ENCODE data around the gene OR9Q1.

Gene OR9Q1

DNA sequence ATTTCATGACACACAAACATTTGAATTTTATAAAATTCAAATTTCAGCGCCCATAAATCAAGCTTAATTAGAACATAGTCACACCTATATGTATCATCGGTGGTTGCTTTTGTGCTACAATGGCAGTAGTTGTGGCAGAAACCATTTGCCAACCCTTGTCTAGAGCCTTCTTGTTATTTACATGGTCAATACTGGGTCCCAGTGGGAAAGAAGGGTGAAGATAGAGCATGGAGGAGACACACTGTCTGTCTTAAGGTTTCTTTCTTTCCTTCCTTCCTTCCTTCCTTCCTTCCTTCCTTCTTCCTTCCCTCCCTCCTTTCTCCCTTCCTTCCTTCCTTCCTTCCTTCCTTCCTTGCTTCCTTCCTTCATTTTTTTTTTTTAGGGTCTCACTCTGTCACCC is 10.8 kb downstream of the OR9Q1 start:
- no peak for DNase-seq

DNA sequence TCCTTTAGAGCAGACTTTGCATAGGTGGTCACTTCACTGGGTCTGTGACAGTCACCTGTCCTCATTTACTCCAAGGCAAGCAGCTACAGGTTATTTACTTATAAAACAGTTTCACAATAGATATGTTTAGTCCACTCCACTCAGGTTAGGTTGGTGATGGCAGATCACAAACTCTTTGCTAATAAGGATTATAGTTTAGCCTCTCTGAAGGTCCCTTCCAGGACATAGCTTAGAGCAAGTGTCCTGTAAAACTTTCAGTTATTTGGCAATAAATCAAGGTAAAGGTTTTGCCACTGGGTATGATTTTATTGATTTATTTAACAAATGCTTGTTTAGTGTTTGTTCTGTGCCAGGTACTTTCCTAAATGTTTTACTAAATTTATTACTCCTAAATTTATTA is 15.9 kb downstream of the OR9Q1 start:
- DNase-seq = no peak

DNA sequence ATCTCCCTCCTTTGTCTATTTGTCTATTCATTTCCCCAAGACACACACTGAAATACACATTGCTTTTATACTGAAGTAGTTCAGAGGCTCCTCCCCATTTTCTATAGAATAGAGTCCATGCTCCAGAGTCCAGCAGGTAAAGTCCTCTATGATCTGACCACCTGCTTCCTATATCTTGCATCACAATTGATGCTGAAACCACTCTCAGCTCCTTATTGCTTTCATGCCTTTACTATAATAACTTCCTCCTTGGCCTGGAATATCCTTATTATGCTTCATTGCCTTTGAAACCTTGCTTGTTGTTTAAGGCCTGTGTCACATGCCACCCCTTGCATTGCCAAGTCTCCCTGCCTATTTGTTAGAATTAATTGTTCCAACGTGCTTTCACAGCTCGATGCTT is 19.7 kb downstream of the OR9Q1 start:
- DNase-seq = no peak

DNA sequence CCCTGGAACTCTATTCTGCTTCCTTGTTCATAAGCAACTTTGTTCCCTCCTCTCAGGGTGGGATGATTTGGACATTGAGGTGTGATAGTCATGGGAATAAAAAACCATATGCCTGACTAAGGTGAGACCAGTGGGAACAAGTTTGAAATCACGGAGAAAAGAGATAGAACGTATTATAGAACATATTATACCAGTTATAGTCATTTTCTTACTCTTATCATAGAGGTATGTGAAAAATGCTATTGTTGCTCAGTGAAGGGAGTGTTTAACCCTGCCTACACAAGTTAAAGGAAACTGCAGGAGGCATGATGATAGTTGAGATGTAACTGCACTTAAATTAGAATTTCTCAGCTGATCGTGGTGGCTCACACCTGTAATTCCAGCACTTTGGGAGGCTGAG is 22.6 kb downstream of the OR9Q1 start:
- no peak for DNase-seq

GRCh38 chr11:58047818-58048217 is 24.1 kb downstream of the OR9Q1 start:
- no peak for DNase-seq

GRCh38 chr11:58055806-58056401 is 32.2 kb downstream of the OR9Q1 start:
- DNase-seq = no peak

GRCh38 chr11:58057481-58057880 is 33.8 kb downstream of the OR9Q1 start:
- no peak for DNase-seq

- DNase-seq = no peak
Observed at GRCh38 chr11:58058276-58059006, 34.8 kb downstream of the OR9Q1 start.

GRCh38 chr11:58059007-58059350 is 35.3 kb downstream of the OR9Q1 start:
- no peak for DNase-seq

DNA sequence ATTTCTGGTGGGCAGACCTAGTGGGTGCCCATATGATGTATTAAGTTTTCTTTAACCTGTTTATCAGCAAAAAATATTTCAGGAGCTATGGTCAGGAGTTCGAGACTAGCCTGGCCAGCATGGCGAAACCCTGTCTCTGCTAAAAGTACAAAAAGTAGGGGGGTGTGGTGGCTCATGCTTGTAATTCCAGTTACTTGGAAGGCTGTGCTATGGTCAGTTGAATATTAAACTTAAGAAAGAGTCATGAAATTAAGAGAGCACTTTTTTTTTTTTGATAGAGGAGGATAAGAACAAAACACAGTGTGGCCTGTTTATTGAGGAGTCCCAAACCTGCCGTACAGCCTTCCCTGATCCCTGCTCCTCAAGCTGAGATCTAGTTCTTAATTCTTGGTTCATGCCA is 36.9 kb downstream of the OR9Q1 start:
- DNase-seq = no peak

GRCh38 chr11:58060939-58061672 is 37.4 kb downstream of the OR9Q1 start:
- no peak for DNase-seq

GRCh38 chr11:58061813-58062212 is 38.1 kb downstream of the OR9Q1 start:
- no peak for DNase-seq

DNA sequence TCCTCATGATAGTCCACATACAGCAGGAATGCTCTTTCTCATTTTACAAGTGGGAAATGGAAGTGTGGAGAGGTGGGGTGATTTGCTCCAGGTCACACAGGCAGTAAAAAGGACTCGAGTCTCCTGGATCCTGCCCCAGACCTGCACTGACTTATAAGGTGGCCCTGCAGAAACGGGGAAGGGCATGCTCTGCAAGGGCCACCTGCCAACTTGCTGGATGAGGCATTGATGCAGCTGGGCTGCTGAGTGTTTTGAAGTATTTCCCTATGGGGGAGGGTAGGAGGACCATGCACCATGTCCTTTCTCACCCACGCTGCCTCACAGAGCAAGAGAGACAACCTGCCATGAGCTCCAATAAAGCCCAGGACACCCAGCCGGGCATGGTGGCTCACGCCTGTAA is 44.0 kb downstream of the OR9Q1 start:
- DNase-seq = no peak

DNA sequence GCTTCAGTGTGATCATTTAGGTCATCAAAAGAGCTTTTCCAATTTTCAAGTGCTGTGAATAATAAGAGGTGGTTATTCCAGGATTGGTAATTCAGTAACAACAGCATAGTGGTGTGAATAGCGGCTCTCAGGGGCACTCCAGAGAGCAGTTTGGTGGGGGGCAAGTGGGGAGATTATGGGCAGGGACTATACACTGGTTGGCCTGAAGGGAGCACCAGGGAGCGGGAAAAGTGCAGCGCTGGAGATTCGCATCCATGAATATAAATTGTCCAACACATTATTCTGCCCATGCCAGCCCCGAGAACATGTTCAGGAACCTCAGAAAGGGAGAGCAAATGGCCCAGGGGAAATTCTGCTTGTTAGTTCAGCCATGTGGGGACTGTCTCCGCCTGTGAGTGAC is 45.0 kb downstream of the OR9Q1 start:
- no peak for DNase-seq

DNA sequence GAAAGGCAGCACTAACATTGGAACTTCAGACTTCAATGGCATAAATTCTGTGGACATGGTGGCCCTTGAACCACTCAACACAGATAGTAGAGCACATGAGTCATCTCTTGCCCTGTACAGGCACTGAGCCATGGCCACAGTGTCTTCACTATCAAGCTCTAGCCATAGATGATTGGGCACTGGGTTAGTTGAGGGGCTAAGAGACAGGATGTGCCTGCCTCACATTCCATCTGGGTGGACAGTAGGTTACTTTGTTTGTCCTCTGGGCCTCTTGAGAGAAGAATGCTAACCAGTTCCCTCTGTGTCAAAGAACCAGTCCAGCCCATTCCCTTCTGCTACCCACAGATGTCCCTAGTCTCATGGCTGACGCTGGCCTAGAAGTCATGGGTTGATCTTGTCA is 46.9 kb downstream of the OR9Q1 start:
- no peak for DNase-seq

- DNase-seq = no peak
Observed at GRCh38 chr11:58075781-58076180, 52.1 kb downstream of the OR9Q1 start.

- DNase-seq = no peak
Observed at GRCh38 chr11:58086528-58086927, 62.8 kb downstream of the OR9Q1 start.

- no peak for DNase-seq
Observed at GRCh38 chr11:58097437-58097836, 73.8 kb downstream of the OR9Q1 start.

DNA sequence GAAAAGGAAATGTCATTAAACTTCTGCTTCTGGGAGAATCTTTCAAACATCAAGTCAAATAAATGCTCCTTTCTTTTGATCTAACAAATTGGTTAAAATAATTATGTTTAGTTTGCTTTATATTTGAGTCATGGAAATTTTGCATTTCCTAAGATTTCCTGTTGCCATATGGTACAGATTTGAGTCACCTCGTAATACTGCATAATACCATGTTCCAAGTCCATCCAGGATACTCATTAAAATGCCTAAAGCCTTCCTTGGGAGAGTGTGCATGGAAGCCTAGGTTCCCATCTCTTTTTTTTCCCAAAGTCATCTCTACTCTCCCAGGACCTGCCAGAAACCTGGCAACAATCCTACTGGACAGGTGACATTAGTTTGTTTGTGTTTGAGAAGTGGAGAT is 97.4 kb downstream of the OR9Q1 start:
- DNase-seq = no peak

DNA sequence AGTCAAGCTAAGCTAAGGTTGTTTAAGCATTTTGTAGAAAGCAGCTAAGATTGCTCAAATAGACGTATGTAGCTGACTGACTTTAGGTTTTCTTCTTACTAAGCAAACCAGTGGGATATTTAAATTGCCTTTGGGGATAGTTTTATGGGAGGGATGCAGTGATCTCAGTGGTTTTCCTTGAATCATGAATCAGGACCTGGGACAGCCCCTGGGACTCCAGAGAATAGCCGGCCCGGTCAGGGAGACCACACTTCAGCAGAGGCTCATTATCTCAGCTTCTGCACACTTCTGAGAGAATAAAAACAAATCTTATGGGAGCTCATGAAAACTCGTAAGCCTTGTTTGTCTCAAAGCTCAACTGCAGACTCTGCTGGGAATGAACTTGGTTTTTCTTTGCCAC is 101.8 kb downstream of the OR9Q1 start, which contains the start of gene OR9I1:
Gene OR9I1 (minus strand): TSS at position 62 of the 400 bp plus-strand sequence. CDS start 6,086 bp downstream, outside the sequence.
- DNase-seq = no peak

DNA sequence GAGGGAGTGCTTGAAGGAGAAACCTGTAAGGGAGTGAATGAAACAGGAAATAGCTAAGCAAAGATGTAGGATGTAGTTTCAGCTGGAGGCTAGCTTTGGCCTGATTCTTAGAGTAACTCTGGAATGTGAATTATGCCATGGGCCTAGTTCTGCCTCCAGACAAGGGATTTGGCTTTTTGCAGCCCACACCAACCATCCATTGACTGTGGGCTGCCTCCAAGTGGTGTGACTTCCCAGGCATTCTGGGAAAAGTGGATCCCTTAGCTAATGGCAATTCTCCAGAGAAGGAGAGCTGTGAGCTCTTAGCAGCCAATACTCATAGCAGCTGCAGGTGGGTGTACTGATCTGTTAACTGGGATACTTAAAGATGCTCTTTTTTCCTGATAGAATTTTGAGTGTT is 103.7 kb downstream of the OR9Q1 start:
- DNase-seq = no peak

- no peak for DNase-seq
Observed at GRCh38 chr11:58133309-58134076, 109.8 kb downstream of the OR9Q1 start.

- no peak for DNase-seq
Observed at GRCh38 chr11:58134151-58134550, 110.5 kb downstream of the OR9Q1 start.
